HEK293 (cell line): ENCODE results near the gene NUFIP2.

ENCODE experiments used
- BCL11A ChIP-seq: fragments of 450-650 bp; formaldehyde crosslinking; IDR thresholded peaks from 2 replicates; pipeline ENCODE4 v1.5.1; 2016; ENCODE audit warnings: low read depth, missing biosample characterization, missing genetic modification characterization
- KLF7 ChIP-seq: fragments of 450-650 bp; formaldehyde crosslinking; IDR thresholded peaks from 2 replicates; pipeline ENCODE4 v1.5.1; 2016; ENCODE audit warnings: missing biosample characterization, missing genetic modification characterization, borderline replicate concordance
- MYNN ChIP-seq: fragments of 450-650 bp; formaldehyde crosslinking; IDR thresholded peaks from 2 replicates; pipeline ENCODE4 v1.5.1; 2016; ENCODE audit warnings: missing biosample characterization, missing genetic modification characterization, borderline replicate concordance
- PBX3 ChIP-seq: sonication (generic); formaldehyde crosslinking; IDR thresholded peaks from 2 replicates; pipeline ENCODE4 v1.8.1; 2022; ENCODE audit warnings: mild to moderate bottlenecking, moderate library complexity, missing genetic modification reagents
- RBAK ChIP-seq: fragments of 450-650 bp; formaldehyde crosslinking; IDR thresholded peaks from 2 replicates; pipeline ENCODE4 v1.5.1; 2016; ENCODE audit warnings: missing biosample characterization, missing genetic modification characterization
- REST ChIP-seq: fragments of 450-650 bp; formaldehyde crosslinking; IDR thresholded peaks from 2 replicates; pipeline ENCODE4 v1.5.1; 2016; ENCODE audit warnings: missing biosample characterization, missing genetic modification characterization
- SALL2 ChIP-seq: fragments of 450-650 bp; formaldehyde crosslinking; IDR thresholded peaks from 2 replicates; pipeline ENCODE4 v1.5.0; 2017; ENCODE audit warnings: missing biosample characterization, mild to moderate bottlenecking, missing genetic modification characterization, borderline replicate concordance
- ZBTB1 ChIP-seq: fragments of 450-650 bp; formaldehyde crosslinking; IDR thresholded peaks from 2 replicates; pipeline ENCODE4 v1.5.1; 2016; ENCODE audit warnings: missing biosample characterization, missing genetic modification characterization
- ZBTB17 ChIP-seq: fragments of 450-650 bp; formaldehyde crosslinking; IDR thresholded peaks from 2 replicates; pipeline ENCODE4 v1.5.1; 2016; ENCODE audit warnings: missing biosample characterization, missing genetic modification characterization
- ZBTB20 ChIP-seq: fragments of 450-650 bp; formaldehyde crosslinking; IDR thresholded peaks from 2 replicates; pipeline ENCODE4 v1.5.1; 2016; ENCODE audit warnings: missing biosample characterization, missing genetic modification characterization
- ZBTB21 ChIP-seq: fragments of 450-650 bp; formaldehyde crosslinking; IDR thresholded peaks from 2 replicates; pipeline ENCODE4 v1.5.1; 2017; ENCODE audit warnings: missing biosample characterization, missing genetic modification characterization
- ZEB2 ChIP-seq: fragments of 450-650 bp; formaldehyde crosslinking; IDR thresholded peaks from 2 replicates; pipeline ENCODE4 v1.5.1; 2016; ENCODE audit warnings: missing biosample characterization, missing genetic modification characterization
- ZNF157 ChIP-seq: fragments of 450-650 bp; formaldehyde crosslinking; IDR thresholded peaks from 2 replicates; pipeline ENCODE4 v1.5.1; 2016; ENCODE audit warnings: missing biosample characterization, missing genetic modification characterization
- ZNF398 ChIP-seq: fragments of 450-650 bp; formaldehyde crosslinking; IDR thresholded peaks from 2 replicates; pipeline ENCODE4 v1.5.1; 2017; ENCODE audit warnings: missing biosample characterization, missing genetic modification characterization
- ZNF514 ChIP-seq: fragments of 450-650 bp; formaldehyde crosslinking; IDR thresholded peaks from 2 replicates; pipeline ENCODE4 v1.5.1; 2016; ENCODE audit warnings: missing biosample characterization, missing genetic modification characterization
- ZNF555 ChIP-seq: fragments of 450-650 bp; formaldehyde crosslinking; conservative IDR thresholded peaks from 2 replicates; pipeline ENCODE4 v1.5.1; 2017; ENCODE audit warnings: missing biosample characterization, mild to moderate bottlenecking, missing genetic modification characterization, inconsistent platforms
- ZNF596 ChIP-seq: fragments of 450-650 bp; IDR thresholded peaks from 2 replicates; pipeline ENCODE4 v1.5.0; 2018; ENCODE audit warnings: missing biosample characterization, mild to moderate bottlenecking, missing genetic modification characterization, moderate library complexity
- ZNF639 ChIP-seq: fragments of 450-650 bp; formaldehyde crosslinking; IDR thresholded peaks from 2 replicates; pipeline ENCODE4 v1.5.1; 2016; ENCODE audit warnings: missing biosample characterization, missing genetic modification characterization
- ZNF645 ChIP-seq: fragments of 450-650 bp; formaldehyde crosslinking; IDR thresholded peaks from 2 replicates; pipeline ENCODE4; 2016; ENCODE audit warnings: missing biosample characterization, missing genetic modification characterization
- ZNF707 ChIP-seq: fragments of 450-650 bp; formaldehyde crosslinking; IDR thresholded peaks from 2 replicates; pipeline ENCODE4 v1.5.1; 2016; ENCODE audit warnings: missing biosample characterization, missing genetic modification characterization
- ZNF76 ChIP-seq: fragments of 450-650 bp; formaldehyde crosslinking; IDR thresholded peaks from 2 replicates; pipeline ENCODE4; 2016; ENCODE audit warnings: low read depth, missing biosample characterization, missing genetic modification characterization, borderline replicate concordance
- ZSCAN18 ChIP-seq: fragments of 450-650 bp; formaldehyde crosslinking; IDR thresholded peaks from 2 replicates; pipeline ENCODE4 v1.5.1; 2016; ENCODE audit warnings: missing biosample characterization, missing genetic modification characterization
- ZSCAN23 ChIP-seq: fragments of 450-650 bp; formaldehyde crosslinking; IDR thresholded peaks from 2 replicates; pipeline ENCODE4 v1.5.1; 2016; ENCODE audit warnings: missing biosample characterization, missing genetic modification characterization
- ZSCAN4 ChIP-seq: fragments of 450-650 bp; formaldehyde crosslinking; IDR thresholded peaks from 2 replicates; pipeline ENCODE4 v1.5.1; 2017; ENCODE audit warnings: missing biosample characterization, missing genetic modification characterization
- ZSCAN5A ChIP-seq: fragments of 450-650 bp; formaldehyde crosslinking; IDR thresholded peaks from 2 replicates; pipeline ENCODE4 v1.5.1; 2016; ENCODE audit warnings: missing biosample characterization, missing genetic modification characterization

NUFIP2 gene

GRCh38 chr17:29293890-29294579 is at the start of gene NUFIP2 (continued):
- TF ChIP-seq ZSCAN4 (tag by site-specific recombination) (peak; percentile 60), ZNF596 (peak; percentile 31; the same call in 1 of the 2 replicates), ZNF645 (tag by site-specific recombination) (peak; percentile 95), RBAK (tag by site-specific recombination) (no peak), KLF7 (peak; percentile 70; the same call in 1 of the 2 replicates), ZNF76 (peak; percentile 61), SALL2 (0 out of 2 replicates have a peak, but pooled peaks have one; percentile 34), ZSCAN5A (tag by site-specific recombination) (peak; percentile 78), ZBTB17 (tag by site-specific recombination) (peak; percentile 98), ZNF157 (tag by site-specific recombination) (peak; percentile 50; the same call in 1 of the 2 replicates), ZNF639 (peak; percentile 93), ZNF398 (tag by site-specific recombination) (peak; percentile 73), ZNF707 (tag by site-specific recombination) (no peak), PBX3 (peak; percentile 99), ZBTB20 (tag by site-specific recombination) (peak; percentile 96), ZBTB1 (no peak), BCL11A (no peak), MYNN (tag by site-specific recombination) (peak; percentile 49; the same call in 1 of the 2 replicates), ZEB2 (tag by site-specific recombination) (peak; percentile 77), ZSCAN23 (tag by site-specific recombination) (peak; percentile 94), ZNF514 (tag by site-specific recombination) (no peak), ZSCAN18 (tag by site-specific recombination) (peak; percentile 88), REST (tag by site-specific recombination) (peak; percentile 71; the same call in 1 of the 2 replicates), ZBTB21 (tag by site-specific recombination) (peak; percentile 85), ZNF555 (tag by site-specific recombination) (no peak)
